Activated T-helper 1 cell treated with anti-CD3 and anti-CD28 coated beads, Interleukin-2, amount 50 U/mL, for 16 hours (primary cell): ENCODE measurements around the gene MYOM3.

Experiments used
- DNase-seq, 2 donors: peaks; one replicate each; pipeline ENCODE4 v3.0.0-alpha.2; 2020; ENCODE audit warnings: low read depth in 1 of 2, low spot score in 1 of 2

The MYOM3 gene

GRCh38 chr1:24139222-24139489 lies 27.2 kb upstream of the MYOM3 start:
- DNase-seq = no peak

GRCh38 chr1:24138476-24139221 lies 26.7 kb upstream of the MYOM3 start:
- DNase-seq = no peak

GRCh38 chr1:24136956-24137539 lies 25.1 kb upstream of the MYOM3 start:
- no peak for DNase-seq

GRCh38 chr1:24134376-24134775 lies 22.4 kb upstream of the MYOM3 start:
- DNase-seq = no peak

GRCh38 chr1:24133819-24134218 lies 21.9 kb upstream of the MYOM3 start:
- DNase-seq = no peak

- DNase-seq = no peak
Measured at GRCh38 chr1:24130385-24130784, 18.4 kb upstream of the MYOM3 start.

- DNase-seq = no peak
Measured at GRCh38 chr1:24127801-24128363, 15.9 kb upstream of the MYOM3 start.

GRCh38 chr1:24127134-24127800 lies 15.3 kb upstream of the MYOM3 start:
- no peak for DNase-seq

GRCh38 chr1:24126672-24127023 lies 14.7 kb upstream of the MYOM3 start:
- DNase-seq = no peak

GRCh38 chr1:24126018-24126671 lies 14.2 kb upstream of the MYOM3 start:
- no peak for DNase-seq

- no peak for DNase-seq
Measured at GRCh38 chr1:24125456-24125855, 13.5 kb upstream of the MYOM3 start.

- no peak for DNase-seq
Measured at GRCh38 chr1:24124980-24125379, 13.0 kb upstream of the MYOM3 start.

GRCh38 chr1:24123611-24124010 lies 11.7 kb upstream of the MYOM3 start:
- DNase-seq = no peak

- no peak for DNase-seq
Measured at GRCh38 chr1:24122776-24123175, 10.8 kb upstream of the MYOM3 start.

- no peak for DNase-seq
Measured at GRCh38 chr1:24121406-24121805, 9.5 kb upstream of the MYOM3 start.

- DNase-seq = no peak
Measured at GRCh38 chr1:24120965-24121364, 9.0 kb upstream of the MYOM3 start.

GRCh38 chr1:24119859-24120756 lies 8.2 kb upstream of the MYOM3 start:
- DNase-seq = no peak

- DNase-seq = no peak
Measured at GRCh38 chr1:24119489-24119858, 7.5 kb upstream of the MYOM3 start.

- DNase-seq = no peak
Measured at GRCh38 chr1:24118410-24119242, 6.7 kb upstream of the MYOM3 start.

- no peak for DNase-seq
Measured at GRCh38 chr1:24117722-24118409, 5.9 kb upstream of the MYOM3 start.
